Measurements from ENCODE around the gene PPIP5K2.

Gene PPIP5K2

GRCh38 chr5:103228588-103228987, 108.5 kb downstream of the PPIP5K2 start:
- no peak for DNase-seq (ENCODE audit: low spot score)
- no peak for TF ChIP-seq CTCF (IDR thresholded peaks at IDR 0.05; ENCODE audit: extremely low read depth, insufficient read depth, missing control alignments)
- in situ Hi-C loops (cut with MboI; ENCODE audit: low pct_unique_long_range_greater_than_20kb, low sequenced_read_pairs, unreplicated experiment): no loop called here

GRCh38 chr5:103232393-103232999, 112.4 kb downstream of the PPIP5K2 start:
- peak; percentile 70 for TF ChIP-seq CTCF (IDR thresholded peaks at IDR 0.05; ENCODE audit: extremely low read depth, insufficient read depth, missing control alignments)
- in situ Hi-C loops (cut with MboI; ENCODE audit: low pct_unique_long_range_greater_than_20kb, low sequenced_read_pairs, unreplicated experiment): loop anchor here (10.0 kb wide), 1 partner anchor 242 kb away; no protein-coding TSS in a partner anchor
- DNase-seq (ENCODE audit: low spot score): peak; percentile 27

GRCh38 chr5:103234239-103234975, 114.3 kb downstream of the PPIP5K2 start:
- TF ChIP-seq CTCF (IDR thresholded peaks at IDR 0.05; ENCODE audit: extremely low read depth, insufficient read depth, missing control alignments): no peak
- no peak for DNase-seq (ENCODE audit: low spot score)
- in situ Hi-C loops (cut with MboI; ENCODE audit: low pct_unique_long_range_greater_than_20kb, low sequenced_read_pairs, unreplicated experiment): loop anchor here (10.0 kb wide), 1 partner anchor 240 kb away; no protein-coding TSS in a partner anchor

GRCh38 chr5:103235891-103236290, 115.8 kb downstream of the PPIP5K2 start:
- TF ChIP-seq CTCF (IDR thresholded peaks at IDR 0.05; ENCODE audit: extremely low read depth, insufficient read depth, missing control alignments): no peak
- in situ Hi-C loops (cut with MboI; ENCODE audit: low pct_unique_long_range_greater_than_20kb, low sequenced_read_pairs, unreplicated experiment): loop anchor here (10.0 kb wide), 1 partner anchor 239 kb away; no protein-coding TSS in a partner anchor

GRCh38 chr5:103237778-103238177, 117.7 kb downstream of the PPIP5K2 start:
- no peak for DNase-seq (ENCODE audit: low spot score)
- in situ Hi-C loops (cut with MboI; ENCODE audit: low pct_unique_long_range_greater_than_20kb, low sequenced_read_pairs, unreplicated experiment): loop anchor here (10.0 kb wide), 1 partner anchor 237 kb away; no protein-coding TSS in a partner anchor
- TF ChIP-seq CTCF (IDR thresholded peaks at IDR 0.05; ENCODE audit: extremely low read depth, insufficient read depth, missing control alignments): no peak

More at GRCh38 chr5:103235891-103236290, 115.8 kb downstream of the PPIP5K2 start:
- no peak for DNase-seq (ENCODE audit: low spot score)

- in situ Hi-C loops (cut with MboI; ENCODE audit: low pct_unique_long_range_greater_than_20kb, low sequenced_read_pairs, unreplicated experiment): no loop called here
- TF ChIP-seq CTCF (IDR thresholded peaks at IDR 0.05; ENCODE audit: extremely low read depth, insufficient read depth, missing control alignments): no peak
- DNase-seq (ENCODE audit: low spot score): no peak
These were observed 123.6 kb downstream of the PPIP5K2 start for GRCh38 chr5:103243665-103244064.
